HG03139 (cell line): ENCODE data around the gene AS3MT.
"Not testable (repeated sequence)": the region's sequence is repeated elsewhere in the genome, so short reads cannot be mapped to it uniquely, and the experiment has no call there.

Source experiments
- ATAC-seq: cut with Tn5 transposase; IDR thresholded peaks from one replicate; pipeline ENCODE4 v1.9.1; 2021; ENCODE audit not compliant: unreplicated experiment

AS3MT gene

DNA sequence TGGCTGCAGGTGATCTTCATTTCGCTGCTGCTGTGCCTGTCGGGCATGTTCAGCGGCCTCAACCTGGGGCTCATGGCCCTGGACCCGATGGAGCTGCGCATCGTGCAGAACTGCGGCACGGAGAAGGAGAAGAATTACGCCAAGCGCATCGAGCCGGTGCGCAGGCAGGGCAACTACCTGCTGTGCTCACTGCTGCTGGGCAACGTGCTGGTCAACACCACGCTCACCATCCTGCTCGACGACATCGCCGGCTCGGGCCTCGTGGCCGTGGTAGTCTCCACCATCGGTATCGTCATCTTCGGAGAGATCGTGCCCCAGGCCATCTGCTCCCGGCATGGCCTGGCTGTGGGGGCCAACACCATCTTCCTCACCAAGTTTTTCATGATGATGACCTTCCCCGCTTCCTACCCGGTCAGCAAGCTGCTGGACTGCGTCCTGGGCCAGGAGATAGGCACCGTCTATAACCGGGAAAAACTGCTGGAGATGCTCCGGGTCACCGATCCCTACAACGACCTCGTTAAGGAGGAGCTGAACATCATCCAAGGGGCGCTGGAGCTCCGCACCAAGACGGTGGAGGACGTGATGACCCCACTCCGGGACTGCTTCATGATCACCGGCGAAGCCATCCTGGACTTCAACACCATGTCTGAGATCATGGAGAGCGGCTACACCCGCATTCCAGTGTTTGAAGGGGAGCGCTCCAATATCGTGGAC is 50.1 kb downstream of the AS3MT start:
- no peak for ATAC-seq

GRCh38 chr10:102919992-102920739 is 50.9 kb downstream of the AS3MT start:
- ATAC-seq: no peak

DNA sequence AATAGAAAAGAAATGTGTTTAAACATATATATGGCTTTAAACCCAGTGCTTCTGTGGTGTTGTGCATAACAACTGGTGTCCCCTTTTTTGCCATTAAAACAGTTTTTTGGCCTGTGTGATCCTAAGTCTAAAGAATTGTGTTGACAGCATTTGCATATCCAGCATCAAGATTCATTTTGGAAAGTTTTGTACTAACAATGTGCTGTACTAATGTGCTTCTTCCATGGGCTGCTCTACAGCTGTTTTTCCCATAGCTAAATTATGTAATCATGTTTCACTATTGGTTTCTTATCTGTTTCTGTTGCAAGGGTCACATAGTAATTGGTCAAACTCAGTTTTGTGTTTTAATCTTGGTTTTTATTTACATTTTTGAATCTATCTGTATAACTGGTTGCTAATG is 54.3 kb downstream of the AS3MT start:
- no peak for ATAC-seq

- ATAC-seq: no peak
These were observed 57.6 kb downstream of the AS3MT start for GRCh38 chr10:102926842-102927241.

DNA sequence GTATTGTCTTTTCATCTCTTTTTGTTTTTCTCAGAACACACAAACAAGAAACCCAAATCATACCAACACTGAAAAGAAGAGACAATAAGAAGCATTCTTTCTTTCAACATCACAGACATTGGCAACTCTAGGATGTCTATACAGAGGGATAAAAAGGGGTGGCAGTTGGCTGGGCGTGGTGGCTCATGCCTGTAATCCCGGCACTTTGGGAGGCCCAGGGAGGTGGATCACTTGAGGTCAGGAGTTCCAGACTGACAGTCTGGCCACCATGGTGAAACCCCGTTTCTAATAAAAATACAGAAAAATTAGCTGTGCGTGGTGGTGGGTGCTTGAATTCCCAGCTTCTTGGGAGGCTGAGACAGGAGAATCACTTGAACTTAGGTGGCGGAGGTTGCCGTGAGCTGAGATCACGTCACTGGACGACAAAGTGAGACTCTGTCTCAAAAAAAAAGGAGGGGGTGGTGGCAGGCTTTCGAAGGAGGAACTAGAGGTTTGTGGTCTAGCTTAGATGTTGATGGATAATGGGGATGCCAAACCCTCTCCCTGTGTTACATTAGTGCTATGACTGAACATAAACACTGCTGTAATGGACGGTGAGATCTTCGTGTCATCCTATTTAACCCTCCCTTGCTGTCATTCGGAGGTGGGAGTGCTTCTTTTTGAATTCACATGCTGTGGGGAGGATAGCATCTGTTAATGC is 58.2 kb downstream of the AS3MT start:
- ATAC-seq: no peak

GRCh38 chr10:102928442-102928841 is 59.2 kb downstream of the AS3MT start:
- not testable (repeated sequence) for ATAC-seq

GRCh38 chr10:102930720-102931119 is 61.5 kb downstream of the AS3MT start:
- no peak for ATAC-seq

DNA sequence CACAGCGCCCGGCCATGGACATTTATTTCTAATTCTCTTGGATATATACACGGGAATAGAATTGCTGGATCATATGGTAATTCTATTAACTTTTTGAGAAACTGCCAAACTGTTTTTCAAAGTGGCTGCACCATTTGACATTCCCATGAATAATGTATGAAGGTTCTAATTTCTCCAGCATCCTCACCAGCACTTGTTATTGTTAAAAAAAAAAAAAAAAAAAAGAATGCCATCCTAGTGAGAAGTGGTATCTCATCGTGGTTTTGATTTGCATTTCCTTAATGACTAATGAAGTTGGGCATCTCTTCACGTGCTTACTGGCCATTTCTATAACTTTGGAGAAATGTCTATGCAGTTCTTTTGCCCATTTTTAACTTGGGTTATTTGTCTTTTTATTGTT is 62.4 kb downstream of the AS3MT start:
- ATAC-seq: no peak

GRCh38 chr10:102935505-102935904 is 66.2 kb downstream of the AS3MT start:
- no peak for ATAC-seq

- ATAC-seq: no peak
These were observed 66.8 kb downstream of the AS3MT start for GRCh38 chr10:102935939-102936605.

DNA sequence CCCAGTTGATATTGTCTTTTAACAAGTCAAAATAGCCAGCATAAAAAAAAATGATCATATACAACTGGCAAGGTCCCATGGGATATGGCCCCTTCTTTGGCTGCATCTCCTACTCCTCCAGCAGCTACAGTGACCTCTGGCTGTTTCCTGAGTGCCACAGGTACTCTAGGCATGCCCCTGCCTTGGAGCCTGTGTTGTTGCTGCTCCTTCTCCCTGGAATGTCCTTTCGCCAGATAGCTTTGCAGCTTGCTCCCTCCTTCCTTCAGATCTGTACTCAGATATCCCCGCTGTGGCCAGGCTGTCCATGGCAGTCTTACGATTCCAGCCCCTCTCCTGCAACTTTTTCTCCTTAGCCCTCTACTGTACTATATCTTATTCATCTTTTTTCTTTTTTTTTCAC is 72.1 kb downstream of the AS3MT start:
- ATAC-seq: no peak

DNA sequence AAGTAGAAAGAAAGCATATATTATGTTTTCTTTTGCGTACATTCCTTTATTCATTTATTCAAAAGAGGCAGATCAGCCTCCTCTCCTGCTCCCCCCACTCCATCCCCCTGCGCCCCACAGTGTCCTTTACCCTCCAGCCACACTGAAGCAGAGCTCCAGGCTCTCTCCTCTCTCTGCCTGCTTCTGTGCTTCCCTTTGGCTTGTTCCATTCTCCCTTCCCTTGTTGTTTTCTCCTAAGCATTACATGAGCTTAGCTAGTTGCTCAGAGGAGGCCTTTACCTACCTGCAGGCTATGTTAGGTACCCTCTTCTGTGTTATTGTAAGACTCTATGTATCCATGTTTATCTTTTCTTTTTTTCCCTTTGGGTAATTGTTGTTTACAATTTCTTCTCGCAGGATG is 76.2 kb downstream of the AS3MT start:
- no peak for ATAC-seq

- ATAC-seq: no peak
These were observed 76.7 kb downstream of the AS3MT start for GRCh38 chr10:102945962-102946361.

DNA sequence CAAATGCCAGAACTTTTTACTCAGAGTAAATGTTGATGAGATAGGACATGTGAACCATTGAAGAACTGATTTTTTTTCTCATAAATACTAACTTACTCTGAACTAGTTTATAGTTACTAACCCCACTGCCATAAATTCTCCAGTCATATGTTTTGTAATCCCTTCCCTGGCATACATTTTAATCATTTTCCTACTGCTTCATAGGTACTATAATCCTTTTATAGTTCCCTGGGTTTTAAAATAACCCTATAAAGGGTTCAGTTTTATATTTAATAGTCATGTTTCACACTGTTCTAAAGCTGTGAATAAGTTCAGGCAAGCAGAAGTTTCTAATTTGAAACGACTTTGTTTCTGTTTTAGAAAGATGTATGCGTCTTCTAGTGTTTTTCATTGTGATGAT is 77.7 kb downstream of the AS3MT start:
- no peak for ATAC-seq

DNA sequence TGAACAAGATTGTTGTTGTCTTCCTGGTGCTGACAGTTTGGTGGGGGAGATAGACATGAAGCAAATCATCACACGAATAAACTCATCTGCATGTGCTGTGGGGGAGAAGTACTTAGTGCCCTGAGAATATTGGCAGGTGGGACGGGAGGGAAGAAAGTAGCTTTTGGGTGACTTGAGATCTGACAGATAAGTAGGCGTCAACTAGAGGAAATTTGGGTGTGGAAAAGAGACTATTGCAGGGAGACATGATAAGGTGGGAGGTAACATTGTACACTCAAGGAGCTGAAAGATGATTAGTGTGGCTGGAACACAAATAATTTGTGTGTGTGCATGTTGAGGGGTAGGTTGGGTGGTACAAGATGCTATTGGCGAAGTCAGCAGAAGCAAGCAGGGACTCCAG is 78.9 kb downstream of the AS3MT start:
- ATAC-seq: no peak

GRCh38 chr10:102948786-102949185 is 79.5 kb downstream of the AS3MT start:
- ATAC-seq: no peak

- no peak for ATAC-seq
These were observed 80.6 kb downstream of the AS3MT start for GRCh38 chr10:102949916-102950315.

DNA sequence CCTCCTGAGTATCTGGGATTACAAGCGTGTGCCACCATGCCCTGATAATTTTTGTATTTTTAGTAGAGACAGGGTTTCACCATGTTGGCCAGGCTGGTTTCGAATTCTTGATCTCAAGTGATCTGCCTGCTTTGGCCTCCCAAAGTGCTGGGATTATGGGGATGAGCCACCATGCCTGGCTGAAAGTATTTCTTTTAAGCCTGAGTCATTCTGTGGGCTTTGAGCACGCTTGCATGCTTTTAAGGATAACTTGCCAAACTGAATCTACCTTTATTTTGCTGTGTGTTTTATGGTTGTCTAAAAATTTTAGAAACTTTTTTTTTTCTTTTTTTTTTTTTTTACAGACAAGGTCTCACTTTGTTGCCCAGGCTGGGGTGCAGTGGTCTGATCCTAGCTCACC is 82.0 kb downstream of the AS3MT start:
- ATAC-seq: no peak
